ENCODE data around the gene UCKL1.

The UCKL1 gene

DNA sequence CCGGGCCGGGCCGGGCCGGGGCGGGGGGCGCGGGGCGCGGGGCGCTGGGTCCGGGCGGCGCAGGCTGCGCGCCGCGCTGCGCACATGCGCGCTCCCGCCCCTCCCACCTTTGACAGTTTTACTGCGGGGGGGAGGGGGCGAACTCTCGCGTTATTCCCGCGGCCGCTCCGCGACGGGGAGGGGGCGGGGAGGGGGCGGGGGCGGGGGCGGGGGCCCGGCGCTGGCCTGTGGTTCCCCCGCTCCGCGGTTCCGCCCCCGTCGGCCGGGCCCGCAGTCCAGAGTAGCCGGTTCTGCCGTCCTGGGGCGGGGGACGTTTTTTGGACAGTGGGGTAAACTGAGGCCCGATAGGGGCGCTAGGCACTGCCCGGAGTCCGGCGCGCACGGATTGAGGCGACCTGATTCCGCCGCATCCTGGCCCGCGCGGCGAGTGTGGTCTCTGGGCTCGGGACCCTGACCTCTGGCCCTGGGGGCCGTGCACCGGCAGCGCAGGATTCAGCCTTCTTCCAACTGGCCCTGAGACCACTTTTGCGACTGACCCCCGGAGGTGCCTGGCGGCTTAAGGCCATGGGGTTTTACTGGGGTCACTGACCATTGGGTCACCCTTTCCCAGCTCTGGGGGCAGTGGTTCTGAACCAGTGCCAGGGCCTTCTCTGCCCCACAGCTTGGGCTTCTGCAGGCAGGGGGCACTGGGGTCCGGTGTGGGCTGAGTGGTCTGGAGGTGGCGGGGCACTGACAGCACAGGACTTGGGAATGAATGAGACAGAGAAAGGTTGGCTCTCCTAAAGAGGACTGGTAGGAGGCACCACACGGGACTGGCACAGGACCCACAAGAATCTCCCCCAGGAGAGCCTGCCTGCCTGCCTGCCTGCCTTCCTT lies 13.9 kb upstream of the UCKL1 start, which contains the start of gene ZNF512B:
Gene ZNF512B, minus strand, starts transcription at position 93 of the 876 bp plus-strand sequence. CDS start 1,980 bp downstream, outside the sequence.
- peaks cover 26% of the 10 kb centered on the region for H3K36me3 ChIP-seq (ENCODE audit: control insufficient read depth, insufficient read depth, low read length)

DNA sequence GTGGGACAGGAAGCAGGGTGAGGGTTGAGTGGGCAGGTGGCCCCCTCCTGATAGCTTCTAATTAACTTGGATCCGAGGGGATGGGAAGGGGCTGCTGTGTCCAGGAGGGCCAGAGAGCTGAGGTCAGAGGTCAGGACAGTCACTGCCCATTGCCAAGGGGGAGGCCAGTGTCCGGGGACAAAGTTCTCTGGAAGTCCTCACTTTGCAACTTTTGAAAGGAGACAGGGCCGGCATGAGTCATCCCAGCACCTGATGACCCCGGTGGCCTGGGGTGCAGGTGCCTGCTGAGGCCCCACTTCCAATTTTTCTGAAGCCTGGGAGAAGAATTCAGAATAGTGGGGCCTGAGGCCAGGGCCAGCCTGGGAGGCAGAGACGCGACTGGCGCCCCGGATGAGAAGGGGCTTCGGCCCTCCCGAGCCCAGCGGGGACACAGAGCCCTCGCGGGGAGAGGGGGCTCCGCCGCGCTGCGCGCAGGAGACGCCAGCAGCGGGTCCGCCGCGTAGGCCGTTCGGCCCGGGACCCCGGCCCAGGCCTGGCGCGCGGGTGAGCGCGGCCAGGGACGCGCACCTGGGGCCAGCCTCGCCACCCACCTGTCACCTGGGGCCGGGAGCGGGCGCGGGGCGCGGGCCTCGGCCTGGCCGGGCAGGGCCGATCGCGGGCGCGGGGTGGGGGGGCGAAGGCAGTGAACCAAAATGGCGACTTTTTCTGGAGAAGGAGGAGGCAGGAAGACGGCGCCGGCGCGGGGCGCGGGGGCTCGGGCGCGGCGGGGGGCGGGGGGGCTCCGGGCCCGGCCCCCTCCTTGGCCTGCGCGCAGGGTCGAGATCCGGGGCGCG lies 12.9 kb upstream of the UCKL1 start:
- H3K36me3 ChIP-seq (ENCODE audit: control insufficient read depth, insufficient read depth, low read length): peaks cover 18% of the 10 kb centered on the region
- peak overlapping the region; percentile 74 for H3K4me3 ChIP-seq (replicated peaks; ENCODE audit: low read depth, low read length)
- H3K27me3 ChIP-seq (replicated peaks; ENCODE audit: control insufficient read depth, insufficient read depth, low read length): no peaks in the 10 kb centered on the region
- DNase-seq (ENCODE audit: extremely low read depth, insufficient read length): peak; percentile 25
- TF ChIP-seq, protein P1, sequence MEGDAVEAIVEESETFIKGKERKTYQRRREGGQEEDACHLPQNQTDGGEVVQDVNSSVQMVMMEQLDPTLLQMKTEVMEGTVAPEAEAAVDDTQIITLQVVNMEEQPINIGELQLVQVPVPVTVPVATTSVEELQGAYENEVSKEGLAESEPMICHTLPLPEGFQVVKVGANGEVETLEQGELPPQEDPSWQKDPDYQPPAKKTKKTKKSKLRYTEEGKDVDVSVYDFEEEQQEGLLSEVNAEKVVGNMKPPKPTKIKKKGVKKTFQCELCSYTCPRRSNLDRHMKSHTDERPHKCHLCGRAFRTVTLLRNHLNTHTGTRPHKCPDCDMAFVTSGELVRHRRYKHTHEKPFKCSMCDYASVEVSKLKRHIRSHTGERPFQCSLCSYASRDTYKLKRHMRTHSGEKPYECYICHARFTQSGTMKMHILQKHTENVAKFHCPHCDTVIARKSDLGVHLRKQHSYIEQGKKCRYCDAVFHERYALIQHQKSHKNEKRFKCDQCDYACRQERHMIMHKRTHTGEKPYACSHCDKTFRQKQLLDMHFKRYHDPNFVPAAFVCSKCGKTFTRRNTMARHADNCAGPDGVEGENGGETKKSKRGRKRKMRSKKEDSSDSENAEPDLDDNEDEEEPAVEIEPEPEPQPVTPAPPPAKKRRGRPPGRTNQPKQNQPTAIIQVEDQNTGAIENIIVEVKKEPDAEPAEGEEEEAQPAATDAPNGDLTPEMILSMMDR (IDR thresholded peaks at IDR 0.05; ENCODE audit: insufficient read depth, low read length, poor library complexity, severe bottlenecking): no peak

More for the DNA sequence above, 13.9 kb upstream of the UCKL1 start, which contains the start of gene ZNF512B:
- TF ChIP-seq, protein P1 (IDR thresholded peaks at IDR 0.05; ENCODE audit: insufficient read depth, low read length, poor library complexity, severe bottlenecking): no peak
- Histone ChIP-seq H3K27me3 (replicated peaks; ENCODE audit: control insufficient read depth, insufficient read depth, low read length) (no peaks in the 10 kb centered on the region), H3K4me3 (replicated peaks; ENCODE audit: low read depth, low read length) (peak within 1 kb of the TSS; percentile 74)
- DNase-seq (ENCODE audit: extremely low read depth, insufficient read length): peak; percentile 65

DNA sequence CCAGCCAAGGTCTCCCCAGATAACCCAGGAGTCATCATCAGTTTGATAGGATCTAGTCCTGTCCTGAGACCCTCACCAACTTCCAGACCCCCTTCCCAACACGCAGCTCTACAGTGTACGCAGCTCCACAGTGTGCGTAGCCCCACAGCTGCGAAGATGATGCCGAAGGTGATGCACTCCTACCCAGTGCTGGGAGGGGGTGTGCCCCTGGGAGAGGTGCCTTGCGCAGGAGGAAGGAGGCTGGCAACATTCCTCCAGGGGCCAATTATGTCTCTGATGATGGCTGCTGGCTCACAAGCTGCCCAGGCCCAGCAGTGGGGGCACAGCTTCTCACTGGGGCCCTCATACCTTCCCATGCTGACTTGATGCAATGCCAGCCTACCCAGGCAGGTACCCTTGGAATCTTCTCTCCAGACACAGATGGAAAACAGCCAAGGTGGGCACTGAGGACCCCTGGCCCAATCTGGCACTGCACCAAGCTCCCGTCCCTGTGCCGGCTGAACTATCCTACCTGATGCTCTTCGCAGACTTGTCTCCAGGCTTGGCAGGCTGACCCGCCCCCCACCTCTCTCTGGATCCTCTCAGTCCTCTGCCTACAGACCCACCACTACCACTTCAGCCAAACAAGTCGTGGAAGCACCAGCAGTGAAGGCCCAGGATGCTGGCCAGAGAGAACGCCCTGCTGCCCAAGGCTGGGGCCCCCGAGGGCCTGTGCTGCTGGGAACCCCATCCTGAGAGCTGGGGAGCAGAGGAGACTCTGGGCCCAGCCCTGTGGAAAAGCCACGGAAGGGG lies 12.1 kb upstream of the UCKL1 start:
- peak; percentile 9 for DNase-seq (ENCODE audit: extremely low read depth, insufficient read length)
- Histone ChIP-seq H3K36me3 (ENCODE audit: control insufficient read depth, insufficient read depth, low read length) (peaks cover 22% of the 10 kb centered on the region), H3K27me3 (replicated peaks; ENCODE audit: control insufficient read depth, insufficient read depth, low read length) (no peaks in the 10 kb centered on the region), H3K4me3 (replicated peaks; ENCODE audit: low read depth, low read length) (peak overlapping the region; percentile 74)
- TF ChIP-seq, protein P1 (IDR thresholded peaks at IDR 0.05; ENCODE audit: insufficient read depth, low read length, poor library complexity, severe bottlenecking): no peak

DNA sequence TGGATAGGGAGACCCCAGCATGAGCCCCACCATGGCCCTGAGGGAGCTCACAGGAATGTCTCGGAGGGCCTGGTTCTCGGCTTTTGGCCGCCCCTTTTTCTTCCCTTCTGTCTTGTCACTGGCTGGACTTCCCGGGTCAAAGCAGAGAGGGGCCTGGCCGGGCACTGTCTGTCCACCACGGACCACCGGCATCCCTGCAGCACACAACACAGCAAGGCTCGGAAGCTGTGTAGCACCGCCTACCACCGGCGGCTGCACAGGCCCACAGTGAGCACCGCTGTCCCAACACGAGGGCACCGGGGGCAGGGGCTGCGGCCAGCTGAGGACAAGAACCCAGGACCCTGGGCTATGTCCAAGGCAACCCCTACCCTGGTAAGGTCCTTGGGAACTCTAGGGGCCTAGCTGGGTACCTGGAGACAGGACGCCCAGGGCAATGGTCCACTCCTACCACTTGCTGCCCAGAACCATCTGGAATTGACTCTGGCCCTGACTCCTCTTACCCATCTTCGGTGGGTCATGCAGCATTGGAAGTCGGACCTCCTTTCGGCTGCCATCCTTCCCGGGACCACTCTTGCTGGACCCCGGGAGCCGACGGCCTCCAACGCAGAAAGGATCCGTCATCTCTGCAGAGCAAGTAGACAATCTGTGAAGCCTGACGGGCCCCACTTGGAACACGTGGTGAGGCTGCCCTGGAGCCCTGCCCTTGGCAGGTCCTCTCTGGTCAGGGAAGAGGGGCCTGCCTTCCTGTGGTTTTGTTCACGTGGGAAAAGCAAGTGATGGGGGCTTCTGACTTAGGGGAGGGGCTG lies 11.3 kb upstream of the UCKL1 start:
- DNase-seq (ENCODE audit: extremely low read depth, insufficient read length): no peak
- H3K36me3 ChIP-seq (ENCODE audit: control insufficient read depth, insufficient read depth, low read length): peaks cover 22% of the 10 kb centered on the region
- TF ChIP-seq, protein P1 (IDR thresholded peaks at IDR 0.05; ENCODE audit: insufficient read depth, low read length, poor library complexity, severe bottlenecking): no peak
- H3K27me3 ChIP-seq (replicated peaks; ENCODE audit: control insufficient read depth, insufficient read depth, low read length): no peaks in the 10 kb centered on the region
- H3K4me3 ChIP-seq (replicated peaks; ENCODE audit: low read depth, low read length): no peak overlapping the region

DNA sequence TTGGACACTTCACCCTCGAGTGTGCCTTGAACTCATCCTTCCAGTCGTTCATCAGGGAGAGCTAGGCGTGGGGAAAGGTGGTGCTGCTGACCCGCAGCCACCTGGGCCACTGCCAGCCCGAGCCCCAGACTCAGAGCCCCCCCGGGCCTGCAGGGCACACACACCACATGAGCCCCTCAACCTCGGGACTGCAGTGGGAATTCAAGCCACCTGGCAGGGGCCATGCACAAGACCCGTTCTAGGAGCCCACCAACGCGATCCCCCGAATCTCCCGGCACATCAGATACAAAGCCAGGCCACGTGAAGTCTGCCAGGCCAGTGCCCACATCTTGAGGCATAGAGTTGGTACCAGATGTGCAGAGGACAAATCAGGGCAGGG lies 10.7 kb upstream of the UCKL1 start:
- H3K4me3 ChIP-seq (replicated peaks; ENCODE audit: low read depth, low read length): no peak overlapping the region
- no peaks in the 10 kb centered on the region for H3K27me3 ChIP-seq (replicated peaks; ENCODE audit: control insufficient read depth, insufficient read depth, low read length)
- H3K36me3 ChIP-seq (ENCODE audit: control insufficient read depth, insufficient read depth, low read length): peaks cover 26% of the 10 kb centered on the region
- TF ChIP-seq, protein P1 (IDR thresholded peaks at IDR 0.05; ENCODE audit: insufficient read depth, low read length, poor library complexity, severe bottlenecking): no peak
- DNase-seq (ENCODE audit: extremely low read depth, insufficient read length): no peak

All from GM06990 (cell line).